Measurements from ENCODE around the gene GALNT9.

Gene GALNT9

DNA sequence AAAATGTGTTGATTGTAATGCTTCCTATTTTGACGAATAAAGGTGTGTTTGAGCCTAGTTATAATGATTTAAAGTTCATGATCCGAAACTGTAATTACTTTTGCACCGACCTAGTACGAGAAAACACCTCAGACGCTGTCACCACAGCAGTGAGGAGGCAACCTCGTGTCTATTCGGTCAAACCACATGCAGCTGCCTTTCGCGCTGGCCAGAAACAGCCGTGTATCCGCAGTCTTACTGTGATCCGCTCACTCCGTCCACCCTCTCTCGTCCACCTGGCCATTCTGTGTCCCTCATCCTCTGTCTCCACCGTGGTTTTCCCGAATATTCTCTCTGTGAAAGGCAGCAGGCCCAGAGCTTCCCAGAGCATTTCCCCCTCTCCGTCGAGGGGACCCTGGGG, 118.1 kb downstream of the GALNT9 start:
- DNase-seq, result no peak

DNA sequence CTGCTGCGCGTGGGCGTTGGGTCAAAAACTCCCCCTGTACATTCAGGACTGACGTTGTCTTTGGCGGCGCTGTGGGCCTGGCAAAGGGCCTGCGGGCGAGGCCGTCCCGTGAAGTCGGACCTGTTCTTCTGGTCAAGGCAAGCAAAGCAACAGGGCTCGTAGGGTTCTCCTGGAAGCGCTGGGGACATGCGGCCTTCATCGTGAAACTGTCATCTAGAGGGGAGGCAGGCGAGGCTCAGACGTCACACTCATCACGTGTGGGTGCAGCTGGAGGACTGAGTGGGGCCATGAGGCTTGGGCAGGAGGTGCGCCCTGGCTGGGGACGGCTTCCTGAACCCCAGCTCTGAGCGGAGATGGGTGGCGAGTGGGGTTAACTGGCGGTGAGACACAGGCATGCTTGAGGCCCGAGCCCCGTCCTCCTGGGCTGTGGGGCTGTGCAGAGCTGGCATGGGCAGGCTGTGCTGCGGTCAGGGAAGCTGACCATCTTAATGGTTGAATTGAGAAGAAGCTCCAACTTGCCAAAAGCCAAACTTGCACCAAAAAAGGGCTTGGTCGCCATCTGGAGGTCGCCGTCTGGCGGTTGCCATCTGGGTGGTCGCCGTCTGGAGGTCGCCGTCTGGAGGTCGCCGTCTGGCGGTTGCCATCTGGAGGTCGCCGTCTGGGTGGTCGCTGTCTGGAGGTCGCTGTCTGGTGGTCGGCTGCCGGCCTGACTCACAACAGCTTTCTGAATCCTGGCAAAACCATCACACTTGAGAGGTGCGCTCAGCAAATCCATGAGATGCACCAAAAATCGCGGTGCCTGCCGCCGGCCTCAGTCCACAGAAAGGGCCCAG, 119.0 kb downstream of the GALNT9 start:
- DNase-seq, result no peak

DNA sequence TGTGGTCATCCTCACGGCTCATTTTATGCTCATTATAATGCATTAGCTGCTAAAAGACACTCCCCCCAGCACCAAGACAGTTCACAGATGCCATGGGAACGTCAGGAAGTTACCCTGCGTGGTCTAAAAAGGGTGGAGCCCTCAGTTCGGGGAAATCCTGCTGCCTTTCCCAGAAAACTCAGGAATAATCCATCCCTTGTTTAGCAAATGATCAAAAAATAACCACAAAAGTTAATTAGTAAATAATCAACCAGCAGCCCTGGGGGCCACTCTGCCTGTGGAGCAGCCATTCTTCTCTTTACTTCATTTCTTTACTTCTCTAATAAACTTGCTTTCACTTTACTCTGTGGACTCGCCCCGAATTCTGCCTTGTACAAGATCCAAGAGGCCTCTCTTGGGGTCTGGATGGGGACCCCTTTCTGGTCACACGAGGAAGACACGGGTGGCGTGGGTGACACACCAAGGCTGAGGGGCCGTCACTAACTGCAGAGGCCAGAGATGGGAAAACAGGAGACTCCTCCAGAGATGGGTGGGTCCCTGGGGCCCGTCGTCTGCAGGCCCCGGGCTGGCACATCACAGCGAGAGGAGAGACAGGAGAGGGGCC, 119.7 kb downstream of the GALNT9 start:
- no peak for DNase-seq

DNA sequence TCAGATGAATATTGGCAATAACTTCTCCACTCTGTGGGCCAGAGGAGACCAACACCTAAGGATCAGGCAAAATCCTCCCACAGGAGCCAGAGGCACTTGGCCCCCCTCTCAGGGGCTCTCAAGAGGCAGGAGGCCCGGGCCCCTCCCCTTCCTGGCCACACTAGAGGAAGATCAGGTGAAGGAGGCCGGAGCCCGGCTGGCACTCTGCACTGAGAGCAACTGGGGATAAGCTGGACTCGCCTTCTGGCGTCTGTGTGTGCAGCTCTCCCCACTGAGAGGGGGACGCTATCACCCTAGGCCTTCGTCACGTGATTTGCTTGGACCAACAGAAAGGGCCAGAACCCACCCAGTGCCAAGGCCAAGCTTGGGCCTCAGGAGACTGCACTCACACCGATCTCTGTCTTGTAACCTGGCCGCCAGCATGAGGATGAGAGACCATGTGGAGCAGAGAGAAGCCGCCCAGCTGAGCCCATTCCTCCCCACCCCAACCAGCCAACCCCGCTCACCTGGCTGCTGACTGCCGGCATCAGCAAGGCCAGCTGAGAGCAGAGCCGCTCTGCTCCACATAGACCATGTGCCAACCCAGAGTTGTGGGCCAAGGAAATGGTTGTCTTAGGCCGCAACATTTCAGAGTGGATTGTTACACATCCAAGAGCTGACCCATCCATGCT, 121.1 kb downstream of the GALNT9 start:
- no peak for DNase-seq

DNA sequence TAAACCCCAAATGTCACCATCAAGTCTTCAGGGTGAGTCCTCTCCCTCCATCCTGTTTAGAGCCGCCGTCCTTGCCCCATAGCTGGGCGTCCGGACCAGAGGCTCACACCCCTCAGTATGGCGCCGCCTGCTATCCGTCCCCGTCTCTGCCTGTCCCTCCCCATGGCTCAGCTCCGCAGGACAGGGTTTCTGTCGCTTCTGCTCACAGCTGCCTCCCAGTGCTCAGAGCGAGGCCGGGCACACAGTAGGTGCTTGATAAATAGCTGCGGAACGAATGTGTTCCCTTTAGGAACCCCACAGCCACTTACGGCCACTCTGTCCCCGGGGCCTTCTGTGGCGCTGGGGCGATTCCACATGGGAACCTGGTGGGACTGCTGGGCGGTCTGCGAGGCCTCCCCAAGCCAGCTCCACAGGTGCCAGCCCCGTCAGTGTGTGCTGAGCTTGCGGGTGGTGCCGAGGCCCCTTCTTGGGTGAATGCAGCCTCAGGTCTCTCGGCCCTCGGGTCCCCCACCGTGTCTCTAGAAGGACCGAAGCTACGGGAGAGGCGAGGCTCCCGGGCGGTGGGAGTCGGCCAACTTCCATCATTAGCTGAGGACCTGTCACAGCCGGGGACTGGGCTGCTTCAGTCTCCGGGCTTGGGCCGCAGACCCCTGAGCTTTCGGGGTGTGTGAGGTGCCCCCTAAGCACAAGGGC, 122.2 kb downstream of the GALNT9 start:
- no peak for DNase-seq

DNA sequence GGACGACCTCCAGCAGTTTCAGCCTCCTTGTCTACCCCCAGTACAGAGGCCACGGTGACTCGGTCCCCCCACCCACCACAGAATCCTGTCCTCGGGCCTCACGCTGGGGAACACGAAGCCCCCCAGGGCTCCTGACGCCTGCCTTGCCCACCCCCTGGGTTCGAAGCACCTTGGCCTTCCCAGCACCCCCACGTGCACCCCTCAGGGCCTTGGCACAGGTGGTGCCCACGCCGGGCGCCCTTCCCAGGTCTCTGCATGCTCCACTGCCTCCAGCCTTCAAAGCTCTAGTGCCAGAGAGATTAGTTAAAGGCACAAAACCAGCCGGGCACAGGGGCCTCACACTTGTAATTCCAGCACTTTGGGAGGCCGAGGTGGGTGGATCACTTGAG, 123.3 kb downstream of the GALNT9 start:
- DNase-seq, result no peak

DNA sequence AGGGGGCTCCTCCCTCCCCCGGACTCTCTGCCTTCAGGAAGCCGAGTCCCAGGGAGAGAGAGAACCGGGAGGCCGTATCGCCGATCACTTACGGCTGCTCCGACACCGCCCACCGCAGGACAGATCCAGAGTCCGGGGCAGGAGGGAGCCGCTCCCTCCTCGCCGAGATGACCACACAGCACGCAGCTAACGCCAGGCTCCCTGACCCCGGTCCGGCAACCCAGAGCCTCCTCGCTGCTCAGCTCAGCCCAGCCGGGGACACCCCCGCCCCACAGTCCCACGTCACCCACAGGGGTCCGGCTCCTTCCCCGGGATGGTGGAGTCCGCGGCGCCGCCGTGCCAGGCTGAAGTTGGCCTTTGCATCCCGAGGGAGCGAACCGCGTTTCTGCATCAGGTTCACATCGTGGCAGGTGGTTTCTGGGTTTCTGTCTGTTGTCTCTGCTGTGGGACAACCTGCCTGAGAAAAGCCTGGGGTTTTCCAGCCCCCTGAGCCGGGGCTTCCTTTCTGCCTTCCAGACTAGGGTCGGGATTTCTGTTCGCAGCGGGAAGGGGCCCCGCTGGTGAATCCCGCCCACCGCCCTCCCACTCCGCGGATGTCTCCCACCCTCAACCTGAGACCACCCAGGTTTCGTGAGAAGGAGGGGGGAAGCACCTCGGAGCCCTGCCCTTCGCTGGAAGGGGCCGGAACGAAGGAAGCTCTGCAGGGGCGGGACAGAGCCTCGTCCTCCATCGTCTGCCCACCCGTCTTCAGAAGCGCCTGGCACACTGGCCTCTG, 123.9 kb downstream of the GALNT9 start:
- no peak for DNase-seq

DNA sequence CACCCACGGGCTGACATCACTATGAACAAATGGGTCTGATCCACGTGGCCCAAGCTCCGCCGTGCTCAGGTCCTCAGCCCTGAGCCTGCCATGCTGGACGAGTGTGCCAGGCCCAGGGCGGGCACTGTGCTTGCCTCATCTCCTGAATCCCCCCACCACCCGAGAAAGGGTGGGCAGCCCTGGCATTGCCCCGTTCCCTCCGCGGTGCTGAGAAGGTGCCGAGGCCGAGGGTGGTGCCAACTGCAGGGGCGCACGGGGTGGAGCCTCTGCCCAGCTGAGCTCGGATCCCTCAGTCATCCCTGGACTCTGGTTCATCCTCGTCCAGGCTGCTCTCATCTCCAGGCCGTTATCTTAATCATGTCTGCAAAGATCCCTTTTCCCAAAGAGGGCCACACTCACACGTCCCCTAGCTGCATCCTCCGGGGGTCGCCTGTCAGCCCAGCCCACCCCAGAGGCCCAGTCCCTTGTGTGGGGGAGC, 124.6 kb downstream of the GALNT9 start:
- DNase-seq, result no peak

DNA sequence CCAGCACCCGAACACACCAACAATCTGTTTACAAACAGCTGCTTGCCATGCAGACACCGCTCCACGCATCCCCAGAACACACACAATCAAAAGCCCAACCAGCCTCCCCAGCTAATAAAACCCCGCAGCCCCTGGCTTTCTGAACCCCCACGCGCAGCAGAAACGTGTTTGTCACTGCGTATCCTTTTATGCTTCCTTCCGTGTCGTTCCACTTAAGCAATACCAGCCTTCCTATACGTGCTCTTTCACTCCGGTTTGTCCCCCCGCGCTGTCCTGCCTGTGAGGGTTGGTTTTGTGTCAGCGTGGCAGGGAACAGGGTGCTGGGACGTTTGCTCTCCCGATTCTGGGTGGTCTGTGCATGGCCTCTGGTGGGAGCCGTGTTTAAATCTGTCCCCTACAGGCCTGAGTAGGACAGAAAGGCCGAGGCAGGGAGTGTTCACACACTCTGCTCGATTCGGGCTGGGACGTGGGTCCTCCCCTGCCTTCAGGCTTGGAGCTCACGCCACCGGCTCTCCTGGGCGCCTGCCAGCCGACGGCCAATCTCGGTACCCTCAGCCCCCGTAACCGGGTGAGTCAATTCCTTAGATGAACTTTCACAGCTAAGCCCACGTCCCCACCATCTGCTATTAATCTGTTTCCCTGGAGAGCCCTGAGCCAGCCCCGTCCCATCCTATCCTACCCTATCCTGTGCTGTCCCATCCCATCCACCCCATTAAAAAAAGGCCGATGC, 125.2 kb downstream of the GALNT9 start:
- DNase-seq, result no peak

DNA sequence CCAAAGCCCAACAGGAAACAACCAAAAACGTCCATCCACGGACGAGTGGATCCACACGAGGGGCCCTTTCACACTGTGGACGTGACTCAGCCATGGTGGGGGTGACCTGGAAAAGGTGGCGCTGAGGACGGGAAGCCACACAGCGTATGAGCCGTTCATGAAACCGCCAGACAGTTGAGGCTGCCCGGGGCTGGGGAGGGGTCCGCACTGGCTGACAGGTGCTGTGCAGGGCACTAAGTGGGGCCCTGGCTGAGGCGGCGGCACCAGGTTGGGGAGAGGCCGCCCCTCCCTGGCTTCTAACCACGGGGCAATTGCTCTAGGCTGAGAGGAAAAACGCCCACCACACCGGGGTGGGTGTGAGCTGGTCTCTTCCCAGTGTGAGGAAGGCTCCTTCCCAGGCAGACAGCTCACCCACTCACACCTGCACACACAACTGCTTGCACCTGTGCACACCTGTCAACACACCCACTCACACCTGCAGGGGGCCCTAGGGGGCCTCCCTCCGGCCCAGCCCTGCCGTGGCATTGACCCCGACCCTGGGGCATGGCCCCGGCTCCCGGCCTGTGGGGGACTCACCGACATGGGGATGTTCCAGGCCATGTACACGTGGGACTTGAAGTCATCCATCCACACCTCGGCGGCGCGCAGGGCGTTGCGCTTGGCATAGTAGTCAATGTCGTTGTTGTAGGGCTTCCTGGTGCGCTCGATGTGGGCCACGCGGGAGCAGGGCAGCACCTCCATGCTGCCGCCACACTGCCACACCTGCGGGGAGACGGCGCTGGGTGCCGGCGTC, 126.3 kb downstream of the GALNT9 start:
- no peak for DNase-seq

DNA sequence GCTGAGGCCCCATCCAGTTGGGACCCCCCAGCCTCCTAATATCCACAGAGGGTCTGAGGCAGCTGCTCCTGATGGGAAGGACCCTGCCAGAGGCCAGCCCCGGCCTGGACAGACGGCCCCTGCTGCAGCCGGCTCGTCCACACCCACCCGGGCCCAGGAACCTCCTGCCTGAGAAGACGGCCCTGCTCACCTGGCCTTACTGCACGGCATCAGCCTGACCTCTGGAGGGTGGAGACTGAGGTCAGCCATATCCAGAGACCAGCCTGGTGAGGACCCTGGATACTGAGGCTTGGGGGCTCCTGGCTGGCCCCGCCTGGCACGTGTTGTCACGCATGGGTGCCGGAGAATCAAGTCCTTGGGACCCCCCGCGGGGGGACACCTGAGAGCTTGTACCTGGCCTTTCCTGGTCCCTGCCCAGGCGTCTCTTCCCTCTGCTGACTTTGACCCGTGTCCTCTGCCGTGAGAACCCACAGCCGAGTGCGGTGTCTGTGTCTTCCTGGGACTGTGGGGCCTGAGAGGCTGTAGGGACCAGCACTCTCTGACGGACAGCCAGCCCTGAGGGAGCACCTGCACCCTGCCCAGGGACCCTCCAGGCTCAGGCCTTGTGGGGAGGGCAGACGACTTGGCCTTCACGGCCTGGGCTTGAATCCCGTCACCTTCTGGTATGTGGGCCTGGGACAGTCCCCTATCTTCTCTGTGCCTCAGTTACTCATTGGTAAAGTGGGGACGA, 127.8 kb downstream of the GALNT9 start:
- DNase-seq, result no peak

DNA sequence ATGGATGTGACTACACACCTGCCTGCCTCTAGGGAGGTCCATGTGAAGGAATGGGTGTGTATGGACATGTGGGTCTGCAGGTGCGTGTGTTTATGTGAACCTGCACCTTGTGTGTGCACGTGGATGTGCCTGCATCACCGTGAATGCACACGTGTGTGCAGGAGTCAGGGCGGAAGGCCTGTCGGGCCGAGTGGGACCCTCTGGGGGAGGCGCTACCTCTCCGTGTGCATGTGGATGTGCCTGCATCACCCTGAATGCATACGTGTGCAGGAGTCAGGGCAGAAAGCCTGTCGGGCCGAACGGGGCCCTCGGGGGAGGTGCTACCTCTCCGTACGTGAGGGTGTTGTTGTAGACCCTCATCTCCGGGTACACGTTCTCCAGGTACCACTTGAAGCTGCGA, 128.6 kb downstream of the GALNT9 start:
- DNase-seq, result no peak

DNA sequence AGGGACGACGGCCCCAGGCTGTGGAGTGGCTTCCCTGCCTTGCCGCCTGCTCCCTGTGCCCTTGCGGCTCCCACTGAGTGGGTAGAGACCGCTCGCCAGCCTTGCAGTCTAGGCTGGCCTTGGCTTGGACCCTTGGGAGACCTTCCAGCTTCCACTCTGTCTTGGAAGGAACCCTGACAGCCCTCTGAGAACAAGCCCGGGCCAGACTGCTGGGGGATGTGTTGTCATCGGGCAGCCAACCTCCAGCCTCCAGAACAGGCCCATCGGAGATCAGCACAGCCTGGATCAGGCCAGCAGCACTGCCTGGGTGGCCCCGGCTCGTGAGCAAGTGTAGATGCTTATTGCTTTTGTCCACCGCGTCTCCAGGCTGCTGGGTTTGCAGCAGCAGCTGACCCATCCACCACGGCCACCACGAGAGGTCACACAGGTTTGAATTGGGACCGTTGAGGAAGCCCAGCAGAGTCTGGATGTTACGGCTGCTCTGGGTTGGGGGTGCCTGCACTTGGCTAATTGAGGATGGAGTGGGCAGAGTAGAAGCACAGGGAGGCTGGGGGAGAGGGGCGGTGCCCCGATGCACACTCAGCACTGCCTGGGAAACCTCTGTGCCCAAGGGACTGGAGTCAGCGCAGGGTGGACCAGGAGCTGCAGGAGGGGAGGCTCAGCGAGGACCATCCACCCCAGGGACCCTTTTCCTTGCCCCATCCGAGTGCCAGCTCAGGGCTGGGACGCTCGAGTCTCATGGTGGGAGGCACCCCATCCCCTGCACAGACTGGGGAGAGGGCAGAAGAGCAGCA, 129.7 kb downstream of the GALNT9 start:
- DNase-seq, result no peak

DNA sequence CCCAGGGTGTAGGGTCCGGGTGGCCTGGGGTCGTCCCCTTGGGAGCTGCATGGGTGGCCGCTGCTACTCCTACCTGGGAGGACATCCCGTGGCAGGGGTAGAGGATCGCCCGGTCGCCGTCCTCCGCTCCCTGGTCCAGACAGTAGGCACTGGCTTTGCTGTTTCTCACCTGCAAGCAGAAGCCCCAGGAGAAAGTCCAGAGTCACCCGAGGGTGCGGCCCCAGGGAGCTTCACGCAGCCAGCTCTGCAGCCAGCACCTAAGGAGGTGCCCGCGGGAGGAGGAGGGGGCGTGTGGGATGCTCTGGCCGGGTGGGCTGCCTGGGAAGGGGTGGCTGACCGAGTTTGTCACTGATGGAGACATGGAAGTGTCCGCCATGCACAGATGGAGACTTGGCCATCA, 130.3 kb downstream of the GALNT9 start:
- DNase-seq, result no peak

DNA sequence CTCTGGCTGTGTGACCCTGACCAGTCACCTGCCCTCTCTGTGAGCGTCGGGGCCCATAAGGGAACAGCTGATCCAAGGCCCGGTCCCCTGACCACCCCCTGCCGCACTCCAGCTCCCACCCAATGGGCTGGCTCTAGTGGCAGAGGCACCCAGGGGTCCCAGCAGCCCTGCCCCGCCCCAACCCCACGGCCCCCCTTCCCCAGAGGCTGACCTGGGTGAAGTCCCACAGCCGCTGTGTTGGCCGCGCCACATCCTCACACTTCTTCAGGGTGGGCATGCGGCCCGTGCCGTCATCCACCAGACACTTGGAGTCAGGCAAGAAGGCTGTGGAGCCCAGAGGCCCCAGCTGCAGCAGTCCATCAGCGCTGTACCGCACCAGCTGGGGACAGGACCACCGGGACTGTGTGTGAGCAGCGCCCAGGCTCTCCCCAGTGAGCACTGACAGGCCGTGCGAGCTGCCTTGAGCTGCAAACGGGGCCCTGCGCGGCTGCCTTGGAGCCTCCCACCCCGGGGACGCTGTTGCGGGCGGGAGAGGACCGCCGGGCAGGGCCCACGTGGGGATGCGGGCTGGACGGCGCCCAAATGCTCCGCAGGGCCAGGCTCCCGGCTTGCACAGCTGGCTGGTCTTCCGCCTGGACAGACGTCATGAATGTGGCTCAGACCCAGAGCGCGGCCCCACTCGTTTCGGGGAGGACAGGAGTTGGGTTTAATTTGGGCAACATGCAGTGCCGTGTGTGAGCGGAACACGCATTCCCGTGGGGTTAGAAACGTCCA, 131.6 kb downstream of the GALNT9 start:
- no peak for DNase-seq

DNA sequence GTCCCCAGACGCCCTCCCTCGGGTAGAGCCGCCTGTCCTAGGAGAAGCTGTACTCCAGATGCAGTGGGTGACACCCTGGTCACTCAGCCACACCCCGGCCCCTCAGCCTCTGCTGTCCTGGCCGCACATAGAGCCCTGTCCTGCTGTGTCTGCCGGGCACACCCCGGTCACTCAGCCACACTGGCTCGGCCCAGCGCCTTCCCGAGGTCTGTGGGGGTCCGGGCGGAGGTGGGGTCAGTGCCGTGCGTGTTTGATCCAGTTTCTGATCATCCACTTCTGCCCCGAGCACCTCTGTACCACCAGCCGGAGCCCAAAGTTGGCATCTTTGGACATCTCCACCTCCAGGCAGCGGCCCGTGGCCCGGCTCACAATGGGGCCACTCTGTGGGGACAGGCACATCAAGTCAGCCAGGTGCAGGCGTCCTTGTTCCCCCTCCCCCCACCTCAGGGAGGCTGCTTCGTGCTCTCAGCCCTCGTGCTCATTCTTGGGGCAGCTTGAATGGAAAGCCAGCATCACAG, 132.5 kb downstream of the GALNT9 start:
- DNase-seq, result no peak

DNA sequence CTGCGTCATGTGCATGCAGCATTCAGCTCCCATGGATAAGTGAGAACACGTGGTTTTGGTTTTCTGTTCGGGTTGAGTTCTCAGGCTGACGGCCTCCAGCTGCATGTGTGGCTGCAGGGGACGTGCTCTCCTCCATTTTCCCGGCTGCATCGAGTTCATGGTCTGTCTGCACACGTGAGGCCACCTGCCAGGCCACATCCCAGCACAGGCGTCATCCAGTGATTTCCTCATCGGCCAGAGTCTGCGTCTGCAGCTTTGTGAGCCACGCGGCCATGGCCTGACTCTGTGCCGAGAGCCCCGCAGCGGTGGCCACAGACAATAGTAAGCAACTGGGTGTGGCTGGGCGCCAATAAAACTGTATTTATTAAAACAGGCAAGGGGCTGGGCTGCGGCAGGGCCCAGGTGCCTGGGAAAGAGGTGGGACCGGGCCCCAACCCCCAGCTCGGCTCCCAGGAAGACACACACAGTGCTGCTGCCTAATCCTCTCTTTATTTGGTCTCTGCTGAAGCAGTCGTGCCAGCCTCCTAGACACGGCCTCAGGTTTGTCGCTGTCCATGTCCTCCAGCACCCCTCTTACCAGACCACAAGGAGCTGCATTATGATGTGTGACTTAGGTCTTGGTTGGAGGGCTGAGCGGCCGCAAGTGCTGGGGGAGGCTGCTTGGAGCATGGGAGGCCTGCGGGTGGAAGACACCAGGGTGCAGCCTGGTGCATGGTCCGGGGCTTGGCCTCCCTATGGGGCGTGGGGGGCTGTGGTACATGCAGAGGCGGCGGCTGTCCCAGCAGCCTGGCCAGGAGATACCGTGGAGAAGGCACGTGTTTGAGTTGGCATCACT, 133.1 kb downstream of the GALNT9 start:
- DNase-seq, result no peak

All from CD4-positive, alpha-beta T cell treated with Interferon gamma for 1 hour (primary cell).